HG03558 (cell line): Measurements from ENCODE around the gene ICA1.
"Not testable (repeated sequence)": the region's sequence is repeated elsewhere in the genome, so short reads cannot be mapped to it uniquely, and the experiment has no call there.

ENCODE experiments used
- ATAC-seq: cut with Tn5 transposase; IDR thresholded peaks from one replicate; pipeline ENCODE4 v1.9.1; 2021; ENCODE audit warnings: moderate number of reproducible peaks; ENCODE audit not compliant: unreplicated experiment; ENCODE audit errors: extremely low read depth

The ICA1 gene

DNA sequence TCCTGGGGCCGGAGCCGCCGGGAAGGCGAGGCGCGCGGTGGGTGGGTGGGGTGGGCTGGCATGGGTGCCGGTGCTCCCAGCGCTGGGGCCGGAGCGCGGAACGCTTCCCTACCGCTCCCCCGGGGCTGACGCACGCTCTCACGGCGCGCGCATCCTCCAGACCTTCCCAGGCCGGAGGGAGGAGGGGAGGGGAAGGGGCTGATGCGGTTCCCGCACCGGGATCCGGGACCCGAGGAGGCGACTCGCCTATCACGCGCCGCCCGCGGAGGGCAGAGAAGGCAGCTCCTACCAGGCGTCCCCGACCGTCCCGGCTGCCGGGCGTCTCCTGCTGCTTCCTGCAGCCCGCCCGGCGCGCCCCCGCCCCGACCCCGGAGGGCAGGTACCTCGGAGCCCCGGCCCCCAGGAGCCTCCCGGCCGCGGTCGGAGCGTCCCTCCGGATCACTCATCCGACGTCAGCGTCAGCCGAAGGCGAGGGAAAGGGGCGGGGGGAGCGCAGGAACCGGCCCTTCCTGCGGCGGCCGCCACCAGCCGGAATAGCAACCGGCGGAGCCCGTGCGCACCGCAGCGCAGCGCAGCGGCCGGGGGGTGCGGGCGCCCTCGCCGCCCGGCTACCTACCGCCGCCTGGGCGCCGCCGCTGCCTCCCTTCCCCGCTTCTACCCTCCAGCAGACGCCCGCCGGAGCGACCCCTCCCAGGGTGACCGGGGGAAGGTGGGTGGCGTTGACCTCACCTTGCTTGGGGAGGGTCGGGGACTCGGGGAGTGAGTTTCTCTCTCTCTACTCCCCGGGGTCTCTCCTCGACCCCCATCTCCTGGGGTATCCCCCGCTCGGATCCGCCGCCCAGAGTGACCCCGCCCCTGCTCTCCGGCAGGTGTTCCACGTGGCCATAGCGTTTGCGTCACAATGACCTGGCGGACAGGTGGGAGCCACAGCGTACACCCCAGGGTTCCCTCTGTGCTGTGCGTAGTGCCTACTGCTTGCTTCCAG is at the start of gene ICA1:
TSS of gene ICA1 (minus strand) at position 457 of the 985 bp plus-strand sequence. CDS start 26,241 bp downstream, outside the sequence.
- ATAC-seq, result no peak

DNA sequence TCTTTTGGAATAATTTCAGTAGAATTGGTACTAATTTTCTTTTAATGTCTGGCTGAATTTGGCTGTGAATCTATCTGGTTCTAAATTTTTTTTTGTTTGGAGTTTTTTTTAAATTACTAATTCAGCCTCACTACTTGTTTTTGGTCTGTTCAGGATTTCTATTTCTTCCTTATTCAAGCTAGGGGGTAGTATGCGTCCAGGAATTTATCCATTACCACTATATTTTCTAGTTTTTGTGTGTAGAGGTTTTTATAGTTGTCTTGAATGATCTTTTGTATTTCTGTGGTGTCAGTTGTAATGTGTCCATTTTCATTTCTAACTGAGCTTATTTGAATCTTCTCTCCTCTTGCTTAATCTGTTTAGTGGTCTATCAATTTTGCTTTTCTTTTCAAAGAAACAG is 48.9 kb upstream of the ICA1 start:
- ATAC-seq, result no peak

DNA sequence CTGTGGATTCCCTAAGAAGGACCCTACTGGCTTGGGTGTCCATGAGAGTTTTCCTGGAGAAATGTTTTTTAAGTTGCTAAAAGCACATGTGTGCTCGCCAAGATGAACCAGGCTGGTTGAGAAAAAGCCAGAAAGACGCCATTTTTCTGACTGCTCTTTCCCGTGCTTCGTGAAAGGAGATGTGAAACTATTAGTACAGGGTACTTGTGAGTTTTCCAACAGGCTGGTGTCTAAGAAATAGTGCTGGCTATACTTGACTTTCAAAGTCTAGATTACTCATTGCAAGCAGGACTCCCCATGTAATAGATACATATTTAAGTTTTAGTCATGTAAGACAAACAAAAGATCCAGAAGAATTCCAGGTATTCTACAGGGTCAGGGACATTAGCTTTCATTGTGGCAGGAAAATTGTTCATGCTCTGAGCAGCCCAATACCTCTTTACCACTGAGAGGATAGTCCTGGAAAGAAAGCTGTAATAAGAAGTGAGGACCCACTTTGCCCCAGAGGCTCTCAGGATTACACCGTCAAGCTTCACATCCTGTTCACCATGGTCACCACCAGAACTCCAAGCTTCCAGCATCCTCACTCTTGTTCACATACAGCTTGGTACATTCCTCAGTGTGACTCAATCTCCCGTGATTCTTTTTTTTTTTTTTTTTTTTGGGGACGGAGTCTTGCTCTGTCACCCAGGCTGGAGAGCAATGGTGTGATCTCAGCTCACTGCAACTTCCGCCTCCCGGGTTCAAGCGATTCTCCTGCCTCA is 43.8 kb upstream of the ICA1 start:
- no peak for ATAC-seq

DNA sequence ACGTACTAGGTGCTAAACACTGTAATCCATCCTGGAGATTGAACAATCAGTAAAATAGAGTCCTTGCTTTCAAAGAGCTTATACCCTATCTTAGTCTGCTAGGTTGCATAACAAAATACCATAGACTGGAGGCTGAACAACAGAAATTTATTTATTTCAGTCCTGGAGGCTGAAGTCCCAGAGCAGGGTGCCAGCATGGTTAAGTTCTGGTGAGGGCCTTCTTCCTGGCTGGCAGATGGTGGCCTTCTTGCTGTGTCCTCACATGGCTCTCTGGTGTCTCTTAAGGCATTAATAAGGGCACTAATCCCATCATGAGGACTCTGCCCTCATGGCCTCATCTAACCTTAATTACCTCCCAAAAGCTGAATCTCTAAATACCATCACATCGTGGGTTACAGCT is 43.1 kb upstream of the ICA1 start:
- ATAC-seq, result no peak

DNA sequence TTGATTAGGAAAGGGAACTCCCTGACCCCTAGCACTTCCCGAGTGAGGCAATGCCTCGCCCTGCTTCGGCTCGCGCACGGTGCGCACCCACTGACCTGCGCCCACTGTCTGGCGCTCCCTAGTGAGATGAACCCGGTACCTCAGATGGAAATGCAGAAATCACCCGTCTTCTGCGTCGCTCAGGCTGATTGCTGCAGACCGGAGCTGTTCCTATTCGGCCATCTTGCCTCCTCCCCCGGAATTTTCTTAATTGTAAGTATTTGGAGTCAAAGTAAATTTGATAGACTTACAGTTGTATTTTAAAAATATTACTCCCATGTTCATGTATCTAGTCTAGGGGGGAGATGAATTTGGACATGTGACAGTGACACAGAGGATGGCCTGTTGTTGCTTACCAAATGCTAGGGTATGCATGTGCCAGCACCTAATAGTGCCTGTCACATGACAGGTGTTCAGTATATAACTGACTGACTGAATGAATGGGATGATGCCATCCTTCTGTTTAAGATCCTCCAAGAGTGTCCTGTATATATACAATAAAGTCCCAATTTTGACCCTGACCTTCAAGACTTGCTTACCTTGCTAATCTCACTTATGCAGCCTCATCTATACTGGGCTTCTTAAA is 42.0 kb upstream of the ICA1 start:
- no peak for ATAC-seq

DNA sequence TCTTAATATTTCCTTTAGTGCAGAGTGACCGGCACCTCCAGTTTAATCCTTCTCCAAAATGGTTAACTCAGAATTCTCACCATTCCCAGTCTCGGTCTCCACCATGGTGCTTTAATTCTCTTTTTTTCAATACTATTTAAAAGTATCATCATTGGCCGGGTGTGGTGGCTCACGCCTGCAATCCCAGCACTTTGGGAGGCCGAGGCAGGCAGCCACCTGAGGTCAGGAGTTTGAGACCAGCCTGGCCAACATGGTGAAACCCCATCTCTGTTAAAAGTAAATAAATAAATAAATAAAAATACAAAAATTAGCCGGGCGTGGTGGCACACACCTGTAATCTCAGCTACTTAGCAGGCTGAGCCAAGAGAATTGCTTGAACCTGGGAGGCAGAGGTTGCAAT is 35.1 kb upstream of the ICA1 start:
- not testable (repeated sequence) for ATAC-seq

DNA sequence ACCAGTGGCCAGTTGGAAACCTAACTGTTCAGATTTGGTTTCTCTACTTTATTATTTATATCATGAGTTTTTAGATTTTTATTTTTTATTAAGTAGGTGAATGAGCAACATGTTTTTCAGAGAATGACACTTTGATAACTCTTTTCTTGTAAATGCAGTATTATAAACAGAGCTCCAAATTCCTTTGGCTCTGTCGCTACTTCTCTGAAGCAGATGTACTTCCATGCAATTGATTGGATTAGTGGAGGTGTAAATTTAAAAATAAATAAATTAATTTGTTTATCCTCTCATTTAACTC is 34.3 kb upstream of the ICA1 start:
- no peak for ATAC-seq

DNA sequence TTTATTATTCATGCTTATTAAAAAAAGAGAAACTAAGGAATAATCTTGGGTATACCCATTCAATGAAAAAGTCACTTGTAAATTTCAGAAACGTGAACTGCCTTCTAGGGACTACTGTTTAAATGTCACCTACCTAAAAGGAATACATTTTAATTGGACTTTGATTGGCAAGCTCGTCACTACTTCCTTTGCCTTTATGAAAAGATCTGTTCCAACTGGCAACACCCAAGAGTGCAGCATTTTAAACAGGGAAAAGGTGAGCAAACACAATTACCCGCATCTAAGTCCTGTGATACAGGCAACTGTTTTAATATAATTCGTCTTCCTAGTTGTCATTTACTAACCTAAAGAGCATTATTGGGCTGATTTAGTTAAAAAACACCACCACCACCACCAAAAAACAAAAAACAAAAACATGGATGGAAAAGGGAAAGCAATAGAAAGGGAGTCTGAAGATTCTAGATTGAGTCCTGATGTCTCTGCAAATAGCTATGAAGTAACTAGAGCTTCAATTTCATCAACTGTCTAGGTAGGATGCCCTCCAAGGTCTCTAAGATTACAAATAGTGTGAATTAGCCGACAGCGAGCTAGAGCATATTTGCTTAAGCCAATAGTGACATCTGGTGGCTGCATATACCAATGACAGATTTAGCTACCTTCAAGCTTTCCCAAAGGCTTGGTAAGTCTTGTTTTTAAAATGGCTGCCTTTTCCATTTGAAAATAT is 33.8 kb upstream of the ICA1 start:
- ATAC-seq, result peak; percentile 96

DNA sequence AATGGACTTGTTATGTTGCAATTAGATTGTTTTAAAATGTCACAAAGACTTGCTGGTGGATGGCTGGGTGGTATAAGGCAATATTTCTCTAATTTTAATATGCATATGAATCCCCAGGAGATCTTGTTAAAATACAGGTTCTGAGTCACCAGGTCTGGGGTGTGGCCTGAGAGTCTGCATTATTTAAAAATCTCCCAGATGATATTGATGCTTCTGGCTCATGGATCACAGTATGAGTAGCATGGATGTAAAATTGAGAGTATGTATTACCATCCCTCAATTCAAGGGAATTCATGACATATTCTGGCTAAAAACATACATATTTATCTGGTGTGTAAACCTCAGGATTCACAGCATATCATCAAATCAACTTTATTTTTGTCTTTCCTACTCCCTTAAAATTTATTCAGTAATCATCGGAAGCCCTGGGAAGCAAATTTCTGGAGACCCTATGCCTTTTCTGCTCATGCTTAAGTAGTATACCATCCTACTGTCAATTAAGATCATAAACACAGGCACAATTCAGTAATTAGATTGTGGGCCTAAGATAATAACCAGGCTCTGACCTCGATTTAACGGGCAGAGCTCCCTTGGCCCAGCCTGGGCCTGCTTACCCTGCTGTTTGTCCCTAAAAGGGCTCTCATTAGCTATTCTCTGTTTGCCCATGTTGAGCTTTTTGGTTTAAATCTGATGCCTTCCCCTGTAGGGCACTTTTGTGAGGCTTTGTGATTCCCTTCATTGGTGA is 29.6 kb upstream of the ICA1 start:
- ATAC-seq, result no peak

DNA sequence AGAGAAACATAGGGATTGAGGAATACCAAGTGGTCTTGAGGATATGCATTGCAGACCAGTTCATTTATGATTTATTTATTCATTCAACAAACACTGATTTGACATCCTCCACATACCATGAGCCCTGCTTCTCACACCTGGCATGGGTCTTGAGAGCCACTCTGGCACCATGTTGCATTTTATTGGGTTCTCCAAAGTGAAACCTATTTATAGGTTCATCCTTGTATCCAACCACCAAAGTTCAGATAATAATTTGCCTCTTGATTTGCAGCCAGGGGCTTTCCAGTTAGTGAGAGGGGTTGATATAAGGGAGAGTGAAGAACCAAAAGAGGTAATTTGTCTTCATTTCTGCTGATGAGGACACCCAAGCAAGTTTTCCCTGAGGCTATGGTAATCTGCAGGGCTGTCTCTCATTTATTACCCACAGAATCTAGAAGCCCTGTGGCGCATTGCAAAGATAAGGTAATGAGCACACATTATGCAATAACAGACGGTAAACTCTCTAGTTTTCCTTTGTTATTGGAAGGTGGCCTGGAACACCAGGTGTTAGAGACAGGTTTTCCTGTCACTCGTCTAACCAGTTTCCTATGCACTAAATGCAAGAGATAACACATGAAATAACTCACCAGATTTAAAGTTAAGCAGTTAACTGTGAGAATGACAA is 28.8 kb upstream of the ICA1 start:
- no peak for ATAC-seq

DNA sequence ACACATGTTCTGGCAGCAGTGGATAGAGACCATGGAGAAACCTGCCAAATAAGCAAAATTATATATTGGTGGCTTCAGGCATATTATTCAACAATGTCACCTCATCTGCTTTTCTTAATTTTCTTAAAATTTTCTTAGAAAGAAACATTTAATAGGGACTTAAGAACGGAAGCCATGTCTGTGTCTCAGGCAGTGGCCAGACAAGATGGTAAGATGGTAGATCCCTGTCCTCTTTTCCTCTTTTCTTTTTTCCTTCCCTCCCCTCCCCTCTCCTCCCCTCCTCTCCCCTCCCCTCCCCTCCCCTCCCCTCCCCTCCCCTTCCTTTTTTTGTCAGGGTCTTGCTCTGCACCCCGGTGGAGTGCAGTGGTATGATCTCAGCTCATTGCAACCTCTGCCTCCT is 24.2 kb upstream of the ICA1 start:
- ATAC-seq, result no peak

DNA sequence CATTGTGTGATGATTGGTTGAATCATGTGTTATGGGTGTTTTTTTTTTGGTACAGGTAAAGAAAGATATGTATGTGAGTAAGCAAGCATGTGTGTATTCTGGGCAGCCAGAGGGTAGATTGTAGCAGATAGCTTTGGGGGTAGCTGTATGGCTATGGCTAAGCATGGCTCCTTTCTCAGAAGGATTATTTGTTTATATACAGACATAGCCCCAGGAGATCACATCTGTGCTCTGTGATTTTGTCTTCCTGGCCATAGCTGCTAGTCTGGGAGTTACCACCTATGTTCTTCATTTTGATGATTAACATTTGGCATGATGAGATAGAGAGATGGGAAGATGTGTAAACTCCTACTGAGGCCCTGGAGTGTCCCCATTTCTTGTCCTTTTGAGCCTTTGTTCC is 23.2 kb upstream of the ICA1 start:
- ATAC-seq, result no peak

DNA sequence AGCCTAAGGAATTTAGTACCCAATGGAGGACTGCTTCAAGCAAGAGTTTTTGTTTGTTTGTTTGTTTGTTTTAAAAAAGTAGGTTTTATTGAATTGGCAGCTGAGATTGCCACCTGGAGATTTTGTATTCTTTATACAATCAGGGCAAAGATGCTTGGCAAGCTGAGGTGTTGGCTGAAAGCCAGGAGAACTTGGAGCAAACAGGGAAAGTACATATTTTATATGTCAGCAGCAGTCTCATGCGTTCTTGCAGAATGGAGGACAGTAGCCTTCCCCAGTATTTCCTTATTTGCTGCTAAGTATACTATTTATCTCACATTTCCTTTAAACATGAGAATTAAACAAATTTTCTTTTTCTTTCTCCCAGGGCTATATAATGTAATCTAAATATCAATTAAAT is 22.6 kb upstream of the ICA1 start:
- ATAC-seq, result no peak

DNA sequence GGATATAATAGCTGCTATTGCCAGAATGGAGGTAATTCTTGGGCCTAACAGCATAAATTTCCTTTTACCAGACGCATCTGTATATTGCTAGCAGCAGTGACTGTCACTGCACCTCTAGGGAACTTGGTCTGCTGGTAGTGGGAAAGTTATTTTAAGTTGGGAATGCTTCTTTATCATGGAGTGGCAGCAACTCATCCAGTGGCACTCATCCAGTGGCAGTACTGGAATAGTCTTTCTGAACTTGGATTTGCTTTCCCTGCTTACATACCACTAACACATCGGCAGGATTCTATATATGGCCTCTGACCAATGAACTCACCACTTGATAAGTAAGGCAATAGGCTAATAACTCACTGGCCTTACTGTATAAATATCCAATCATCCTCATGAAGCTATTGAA is 22.0 kb upstream of the ICA1 start:
- ATAC-seq, result no peak

DNA sequence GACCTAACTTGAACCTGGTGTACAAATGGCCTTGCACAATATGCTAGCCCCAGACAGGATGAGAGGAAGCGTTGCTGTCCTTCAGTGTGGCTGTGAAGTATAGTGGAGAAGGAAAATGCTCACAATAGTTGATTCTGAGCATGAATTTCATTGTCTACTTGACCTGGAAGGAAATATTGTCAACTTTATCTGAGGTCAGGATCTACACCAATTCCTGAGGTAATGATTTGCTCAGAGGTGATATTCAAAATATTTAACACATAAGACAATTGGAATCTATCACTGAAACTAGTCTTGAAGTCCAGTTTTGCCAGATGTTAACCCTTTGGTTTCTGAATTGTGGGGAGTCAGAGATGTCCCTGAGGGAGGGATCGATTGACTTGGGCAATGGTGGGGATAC is 20.9 kb upstream of the ICA1 start:
- ATAC-seq, result no peak

DNA sequence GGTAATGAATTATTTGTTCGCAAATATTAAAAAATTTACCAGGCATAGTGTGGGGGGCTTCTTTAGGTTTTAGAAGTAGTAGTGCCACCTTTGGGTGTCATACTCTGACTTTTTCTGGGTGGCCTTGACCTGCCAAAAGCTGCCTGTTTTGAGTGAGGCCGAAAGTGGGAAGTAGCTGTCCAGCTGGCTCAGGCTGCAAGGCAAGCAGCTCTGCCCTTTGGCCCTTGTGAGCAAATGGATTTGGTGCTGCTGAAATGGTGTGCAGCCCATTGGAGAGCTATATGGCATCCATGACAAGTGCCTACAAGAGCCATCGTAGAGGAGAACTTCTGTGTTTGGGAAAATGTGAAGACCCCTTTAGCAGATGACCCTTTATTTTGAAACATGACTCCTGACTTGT is 20.2 kb upstream of the ICA1 start:
- ATAC-seq, result no peak

DNA sequence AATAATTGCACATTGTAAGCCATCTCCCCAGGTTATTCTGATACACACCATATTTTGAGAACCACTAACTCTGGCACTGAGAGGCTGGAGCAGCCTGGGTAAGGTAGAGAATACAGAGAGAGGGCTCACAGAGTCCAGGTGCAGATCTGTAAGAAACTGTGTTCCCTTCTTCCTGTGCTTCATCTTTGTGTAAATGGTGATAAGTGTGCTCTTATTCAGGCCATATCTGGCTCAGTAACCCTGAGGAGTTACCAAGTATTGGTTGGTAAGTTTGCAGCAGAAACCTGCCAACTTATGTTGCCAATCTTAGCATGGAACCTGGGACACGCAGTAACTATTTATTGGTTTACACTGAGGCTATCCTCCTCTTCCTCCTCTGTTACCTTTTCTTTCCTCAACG is 16.2 kb upstream of the ICA1 start:
- ATAC-seq, result no peak

DNA sequence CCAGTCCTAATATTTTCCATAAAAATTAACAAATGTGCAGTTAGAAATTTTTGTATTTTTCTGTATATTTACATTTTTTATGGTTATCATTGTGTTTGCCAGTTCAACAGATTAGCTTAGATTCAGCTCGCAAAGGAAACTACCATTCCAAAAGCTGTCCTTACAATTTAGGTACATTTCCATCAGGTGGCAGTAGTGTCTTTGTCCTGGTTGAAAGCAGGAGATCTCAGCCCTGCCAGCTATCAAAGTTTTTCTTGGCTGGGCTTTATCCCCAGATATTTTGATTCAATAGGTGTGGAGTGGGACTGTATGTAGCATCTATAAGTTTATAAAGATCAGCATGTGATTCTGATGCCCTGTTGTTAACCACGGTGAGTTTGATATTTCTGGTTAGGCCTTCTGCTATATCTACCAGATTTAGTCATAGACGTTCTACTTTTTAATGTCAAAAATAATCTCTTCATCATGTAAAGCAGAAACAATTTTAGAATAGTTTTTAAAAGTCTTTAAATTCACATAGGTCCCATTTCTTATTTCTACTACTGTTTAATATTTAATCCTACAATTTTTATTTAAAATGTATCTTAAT is 15.5 kb upstream of the ICA1 start:
- ATAC-seq, result no peak

DNA sequence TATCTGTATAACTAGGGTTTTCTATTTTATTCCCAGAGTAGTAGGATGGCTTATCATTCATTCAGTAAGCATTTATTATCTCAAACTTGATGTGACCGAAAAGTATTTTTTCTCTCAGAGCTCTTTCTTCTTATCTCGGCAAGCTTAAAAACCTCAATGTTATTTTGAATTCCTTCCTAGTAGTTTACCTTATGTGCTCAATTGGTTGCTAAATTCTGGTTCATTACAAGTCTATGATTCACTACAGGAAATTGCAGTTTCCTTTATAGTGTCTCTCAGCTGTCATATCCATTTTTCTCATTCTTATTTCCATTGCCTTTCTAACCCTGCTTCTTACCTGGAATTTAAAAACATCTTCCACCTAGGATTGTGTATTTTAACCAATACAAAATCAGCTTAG is 12.6 kb upstream of the ICA1 start:
- no peak for ATAC-seq
